ENCODE data around the gene ARGFX.

DNA sequence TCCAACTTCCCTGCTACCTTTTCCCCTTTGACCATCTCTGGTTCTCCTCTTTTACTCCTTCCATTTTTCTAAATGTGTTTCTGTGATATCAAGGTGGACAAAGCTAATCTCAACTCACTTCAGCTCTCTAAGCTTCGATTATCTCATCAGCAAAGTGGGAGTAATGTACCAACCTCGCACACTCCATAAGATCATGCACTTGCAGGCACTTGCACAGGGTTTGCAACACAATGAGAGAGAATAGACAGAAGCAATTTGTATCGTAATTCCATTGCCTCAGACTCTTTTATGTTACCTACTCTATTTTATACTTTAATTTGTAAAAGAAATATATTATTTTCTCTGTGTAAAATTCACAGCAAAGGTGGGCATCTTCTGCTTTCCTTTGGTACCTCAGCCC lies 15.0 kb upstream of the ARGFX start:
- TF ChIP-seq SRSF4 (IDR thresholded peaks at IDR 0.05; ENCODE audit: low read depth, low read length, poor library complexity, severe bottlenecking) (no peak), CBFB (CRISPR knock-in tag; IDR thresholded peaks at IDR 0.05) (no peak), USF2 (IDR thresholded peaks at IDR 0.05; ENCODE audit: low read depth, low read length) (no peak), USF2 (CRISPR knock-in tag; IDR thresholded peaks at IDR 0.05; ENCODE audit: borderline replicate concordance) (no peak), ZBTB20 (CRISPR knock-in tag; IDR thresholded peaks at IDR 0.05; ENCODE audit: borderline replicate concordance, low read depth) (no peak), HDAC6 (IDR thresholded peaks at IDR 0.05; ENCODE audit: low read depth, low read length) (no peak)

Measured in HepG2 (cell line).